ENCODE measurements around the gene COPS8. TPM values are rescaled to one million over a fixed set of nuclear protein-coding genes. Genes with fewer than 3 reads are reported as not detected.
A peak's percentile ranks its signal among the peaks of the same experiment; 100 is the strongest.

COPS8 gene
- total RNA-seq, 4 donors from 2014 or later = 57.1 to 84.5 (median 72.4) TPM

- TF ChIP-seq CTCF (IDR thresholded peaks at IDR 0.05) = no peak
- no peak overlapping the region for H3K27ac ChIP-seq
These were observed 40.3 kb downstream of the COPS8 start for GRCh38 chr2:237125967-237126366.

GRCh38 chr2:237126519-237127174 is 41.0 kb downstream of the COPS8 start:
- TF ChIP-seq CTCF (IDR thresholded peaks at IDR 0.05) (no peak), POLR2A (IDR thresholded peaks at IDR 0.05) (no peak)
- Histone ChIP-seq H3K4me1 (peaks cover 10% of the 10 kb centered on the region in 2 donors), H3K27ac (no peak overlapping the region), H3K9me3 (no peaks in the 10 kb centered on the region), H3K36me3 (no peaks in the 10 kb centered on the region), H3K27me3 (no peaks in the 10 kb centered on the region), H3K4me3 (replicated peaks in 1 of 3) (no peak overlapping the region)
- 75 to 91% methylated on average over 5 to 13 of the region's 13 CpGs for WGBS, 2 donors
- intact Hi-C loops (cut with DNase I) = no loop called here
- no peak for DNase-seq

More at GRCh38 chr2:237125967-237126366, 40.3 kb downstream of the COPS8 start:
- intact Hi-C loops (cut with DNase I) = no loop called here
- no peaks in the 10 kb centered on the region for H3K36me3 ChIP-seq
- no peak overlapping the region for H3K4me3 ChIP-seq (replicated peaks in 1 of 3)
- H3K9me3 ChIP-seq = no peaks in the 10 kb centered on the region
- H3K27me3 ChIP-seq = no peaks in the 10 kb centered on the region
- DNase-seq = no peak
- H3K4me1 ChIP-seq = peaks cover 10% of the 10 kb centered on the region in 2 donors
- WGBS, 2 donors = 90% methylated on average over 6 of the region's 6 CpGs

GRCh38 chr2:237128026-237128703 is 42.5 kb downstream of the COPS8 start:
- Histone ChIP-seq H3K4me3 (replicated peaks in 1 of 3) (no peak overlapping the region), H3K27me3 (no peaks in the 10 kb centered on the region), H3K4me1 (peaks cover 10% of the 10 kb centered on the region in 2 donors), H3K27ac (peak overlapping the region; percentile 6 to 40 (median 17)), H3K9me3 (no peaks in the 10 kb centered on the region), H3K36me3 (no peaks in the 10 kb centered on the region)
- intact Hi-C loops (cut with DNase I) = no loop called here
- peak; percentile 92 for DNase-seq
- WGBS, 2 donors = 11 to 13% methylated on average over 10 to 11 of the region's 11 CpGs
- TF ChIP-seq POLR2A (IDR thresholded peaks at IDR 0.05) (no peak), CTCF (IDR thresholded peaks at IDR 0.05) (no peak)

GRCh38 chr2:237128845-237129592 is 43.3 kb downstream of the COPS8 start:
- no peak for DNase-seq
- 92 to 95% methylated on average over 10 of the region's 10 CpGs for WGBS, 2 donors
- TF ChIP-seq POLR2A (IDR thresholded peaks at IDR 0.05) (no peak), CTCF (IDR thresholded peaks at IDR 0.05) (no peak)
- H3K36me3 ChIP-seq = no peaks in the 10 kb centered on the region
- no peak overlapping the region for H3K4me3 ChIP-seq (replicated peaks in 1 of 3)
- no peak overlapping the region for H3K27ac ChIP-seq
- H3K9me3 ChIP-seq = no peaks in the 10 kb centered on the region
- H3K4me1 ChIP-seq = peaks cover 10% of the 10 kb centered on the region in 2 donors
- H3K27me3 ChIP-seq = no peaks in the 10 kb centered on the region
- intact Hi-C loops (cut with DNase I) = no loop called here

All from thyroid gland (tissue), 4 donors.